GM12872 (cell line): ENCODE results near the gene ZNF516.

Experiments
- CTCF ChIP-seq: IDR thresholded peaks from 3 replicates; pipeline ENCODE4 v1.5.1; 2011; ENCODE audit warnings: low read depth, mild to moderate bottlenecking, low read length, moderate library complexity; ENCODE audit not compliant: insufficient read depth

The ZNF516 gene

GRCh38 chr18:76505614-76506013 lies 10.6 kb upstream of the ZNF516 start:
- TF ChIP-seq CTCF, result no peak

- no peak for TF ChIP-seq CTCF
Measured at GRCh38 chr18:76504749-76505148, 9.7 kb upstream of the ZNF516 start.

- no peak for TF ChIP-seq CTCF
Measured at GRCh38 chr18:76503649-76504386, 8.8 kb upstream of the ZNF516 start.

GRCh38 chr18:76502551-76502950 lies 7.5 kb upstream of the ZNF516 start:
- no peak for TF ChIP-seq CTCF

- TF ChIP-seq CTCF, result no peak
Measured at GRCh38 chr18:76499637-76500340, 4.7 kb upstream of the ZNF516 start.

- no peak for TF ChIP-seq CTCF
Measured at GRCh38 chr18:76499021-76499420, 4.0 kb upstream of the ZNF516 start.

- no peak for TF ChIP-seq CTCF
Measured at GRCh38 chr18:76498064-76498463, 3.0 kb upstream of the ZNF516 start.
